Choroid plexus epithelial cell (primary cell): ENCODE data around the gene RAD51D.

Source experiments
- DNase-seq: peaks from one replicate; pipeline ENCODE4 v3.0.0-alpha.2; 2010; ENCODE audit warnings: low read depth
- H3K4me3 ChIP-seq: 2 replicates; pipeline ENCODE4 v1.5.1; 2011; ENCODE audit warnings: low read depth, mild to moderate bottlenecking, control low read depth, low read length, moderate library complexity
- CTCF ChIP-seq: conservative IDR thresholded peaks from 2 replicates; pipeline ENCODE4 v1.5.1; 2011; ENCODE audit warnings: low read depth, mild to moderate bottlenecking, control low read depth, inconsistent platforms, low read length, moderate library complexity

Gene RAD51D

GRCh38 chr17:35141681-35142466, 22.2 kb upstream of the RAD51D start, which contains the start of gene NLE1:
TSS of gene NLE1 (minus strand) at chr17:35142303. CDS start at chr17:35142275, 28 bp downstream.
- peak; percentile 86 for DNase-seq
- H3K4me3 ChIP-seq = peak within 1 kb of the TSS; percentile 77
- peak; percentile 89 for TF ChIP-seq CTCF

GRCh38 chr17:35138218-35138617, 18.6 kb upstream of the RAD51D start:
- DNase-seq = no peak
- H3K4me3 ChIP-seq = no peak overlapping the region
- no peak for TF ChIP-seq CTCF

GRCh38 chr17:35135322-35135721, 15.7 kb upstream of the RAD51D start:
- H3K4me3 ChIP-seq = no peak overlapping the region
- TF ChIP-seq CTCF = no peak
- no peak for DNase-seq

- no peak for TF ChIP-seq CTCF
- DNase-seq = no peak
- no peak overlapping the region for H3K4me3 ChIP-seq
These were observed 13.3 kb upstream of the RAD51D start for GRCh38 chr17:35132816-35133550.

GRCh38 chr17:35132099-35132498, 12.4 kb upstream of the RAD51D start:
- no peak for TF ChIP-seq CTCF
- H3K4me3 ChIP-seq = no peak overlapping the region
- DNase-seq = no peak

- no peak for DNase-seq
- no peak for TF ChIP-seq CTCF
- H3K4me3 ChIP-seq = no peak overlapping the region
These were observed 10.7 kb upstream of the RAD51D start for GRCh38 chr17:35130392-35130791.
